Panc1 (cell line): ENCODE measurements around the gene GAD1. TPM values are rescaled to one million over a fixed set of nuclear protein-coding genes. Genes with fewer than 3 reads are reported as not detected.

Experiments used
- ATAC-seq: fragments of 200-7000 bp; cut with Tn5 transposase; 2 replicates; pipeline ENCODE4 v1.9.1; 2020; ENCODE audit warnings: mild to moderate bottlenecking, moderate library complexity
- BruUV-seq: library from RNA; stranded (reverse); fragments of 400-500 nt; replicated peaks from 2 replicates; lab custom pipeline; 2021; lab: Mats Ljungman, UMichigan
- CTCF ChIA-PET: fragments of 300-600 bp; sonication (Branson Sonifier 250); formaldehyde crosslinking; loops from one replicate; lab custom pipeline; 2022; ENCODE audit warnings: antibody characterized with exemption; lab: Charles Lee
- POLR2A ChIA-PET: fragments of 300-600 bp; sonication (Branson Sonifier 250); formaldehyde crosslinking; loops from one replicate; lab custom pipeline; 2022; ENCODE audit warnings: antibody characterized with exemption; lab: Charles Lee
- DNase-seq: peaks from one replicate; pipeline ENCODE4 v3.0.0-alpha.2; 2010; ENCODE audit warnings: low read depth, low spot score
- H3K27ac ChIP-seq: 2 replicates; pipeline ENCODE4 v1.5.1; 2011; ENCODE audit warnings: mild to moderate bottlenecking, low read length, inconsistent platforms
- H3K27me3 ChIP-seq: fragments of 200-500 bp; sonication (Bioruptor generic); 2 replicates; pipeline ENCODE4 v1.6.0; 2014; ENCODE audit warnings: low read length, inconsistent platforms; ENCODE audit not compliant: control insufficient read depth, insufficient read depth
- H3K36me3 ChIP-seq: fragments of 200-500 bp; sonication (Bioruptor generic); 2 replicates; pipeline ENCODE4 v1.5.1; 2014; ENCODE audit warnings: inconsistent platforms, mild to moderate bottlenecking, low read length, moderate library complexity; ENCODE audit not compliant: control insufficient read depth, insufficient read depth
- H3K4me1 ChIP-seq: 2 replicates; pipeline ENCODE4 v1.5.1; 2011; ENCODE audit warnings: inconsistent platforms, mild to moderate bottlenecking, low read length, moderate library complexity; ENCODE audit not compliant: control insufficient read depth, insufficient read depth
- H3K4me3 ChIP-seq, 2 experiments: 2 replicates each; pipeline ENCODE4 v1.5.1; 2011 to 2012; ENCODE audit warnings: low read depth in 2 of 2, low read length in 2 of 2, mild to moderate bottlenecking in 2 of 2, inconsistent platforms in 1 of 2, moderate library complexity in 1 of 2
- H3K9me3 ChIP-seq: fragments of 200-500 bp; sonication (Bioruptor generic); 2 replicates; pipeline ENCODE4 v1.5.1; 2014; ENCODE audit warnings: low read depth, mild to moderate bottlenecking, inconsistent platforms, low read length, moderate library complexity; ENCODE audit not compliant: control insufficient read depth, insufficient read depth
- CTCF ChIP-seq: fragments of 450-650 bp; IDR thresholded peaks from 2 replicates; pipeline ENCODE4 v1.5.1; 2017; ENCODE audit warnings: mild to moderate bottlenecking
- POLR2AphosphoS5 ChIP-seq: IDR thresholded peaks from 2 replicates; pipeline ENCODE4 v1.6.1; 2012; ENCODE audit warnings: mild to moderate bottlenecking, low read depth, low read length, moderate library complexity
- REST ChIP-seq, 2 experiments: IDR thresholded peaks; 2 replicates each; pipeline ENCODE4 v1.6.1; 2011 to 2012; ENCODE audit warnings: low read depth in 2 of 2, control low read depth in 1 of 2, low read length in 1 of 2, mild to moderate bottlenecking in 1 of 2, moderate library complexity in 1 of 2; ENCODE audit not compliant: insufficient read depth in 1 of 2
- SIN3A ChIP-seq: IDR thresholded peaks from 2 replicates; pipeline ENCODE4 v1.6.1; 2012; ENCODE audit warnings: low read depth, mild to moderate bottlenecking, low read length, moderate library complexity, borderline replicate concordance; ENCODE audit not compliant: insufficient read depth
- TCF7L2 ChIP-seq: IDR thresholded peaks from 2 replicates; pipeline ENCODE4 v1.6.1; 2011; ENCODE audit warnings: mild to moderate bottlenecking, low read depth, low read length, inconsistent platforms
- in situ Hi-C: cut with HindIII; loops from 2 replicates; pipeline ENCODE4 v1.10.0; 2016; ENCODE audit warnings: low sequenced_read_pairs, low pct_unique_long_range_greater_than_20kb
- intact Hi-C: fragments of 100-400 bp; cut with micrococcal nuclease; formaldehyde crosslinking; loops from one replicate; pipeline ENCODE4 v1.10.0; 2022; ENCODE audit not compliant: unreplicated experiment
- total RNA-seq: library from RNA; stranded (reverse); gene quantifications from one replicate; pipeline ENCODE4 v1.2.1, GENCODE V29; 2021; ENCODE audit not compliant: unreplicated experiment

The GAD1 gene
- total RNA-seq, 1 experiment from 2014 or later = 12.5 TPM

- ChIA-PET CTCF (no interaction called here), POLR2A (no interaction called here)
- Histone ChIP-seq H3K27me3 (no peaks in the 10 kb centered on the region), H3K27ac (no peak overlapping the region), H3K4me3 (no peak overlapping the region), H3K9me3 (no peaks in the 10 kb centered on the region), H3K36me3 (no peaks in the 10 kb centered on the region), H3K4me1 (no peaks in the 10 kb centered on the region)
- DNase-seq = no peak
- TF ChIP-seq CTCF (no peak), POLR2AphosphoS5 (no peak), TCF7L2 (no peak), SIN3A (no peak), REST (IDR thresholded peaks at IDR 0.05; ENCODE audit: insufficient read depth in 1 of 2, low read depth in 2 of 2, low read length in 1 of 2) (no peak)
- BruUV-seq = no TSS peak
- ATAC-seq = no peak
- in situ Hi-C loops = no loop called here
- intact Hi-C loops = no loop called here
Observed at GRCh38 chr2:170778900-170779299, 37.8 kb upstream of the GAD1 start.

- Histone ChIP-seq H3K4me3 (no peak overlapping the region), H3K27ac (no peak overlapping the region), H3K27me3 (no peaks in the 10 kb centered on the region), H3K4me1 (no peaks in the 10 kb centered on the region), H3K9me3 (no peaks in the 10 kb centered on the region), H3K36me3 (no peaks in the 10 kb centered on the region)
- in situ Hi-C loops = no loop called here
- ChIA-PET POLR2A (no interaction called here), CTCF (no interaction called here)
- ATAC-seq (no peak), DNase-seq (no peak)
- intact Hi-C loops = no loop called here
- TF ChIP-seq REST (IDR thresholded peaks at IDR 0.05; ENCODE audit: insufficient read depth in 1 of 2, low read depth in 2 of 2, low read length in 1 of 2) (no peak), TCF7L2 (no peak), POLR2AphosphoS5 (no peak), SIN3A (no peak), CTCF (no peak)
- BruUV-seq = no TSS peak
Observed at GRCh38 chr2:170779304-170779703, 37.4 kb upstream of the GAD1 start.
